ENCODE data around the gene FOXO3. TPM values are rescaled to one million over a fixed set of nuclear protein-coding genes. Genes with fewer than 3 reads are reported as not detected.
"Not testable (repeated sequence)": the region's sequence is repeated elsewhere in the genome, so short reads cannot be mapped to it uniquely, and the experiment has no call there.

FOXO3 gene
- total RNA-seq, 1 donor from 2014 or later, result 29.3 TPM

DNA sequence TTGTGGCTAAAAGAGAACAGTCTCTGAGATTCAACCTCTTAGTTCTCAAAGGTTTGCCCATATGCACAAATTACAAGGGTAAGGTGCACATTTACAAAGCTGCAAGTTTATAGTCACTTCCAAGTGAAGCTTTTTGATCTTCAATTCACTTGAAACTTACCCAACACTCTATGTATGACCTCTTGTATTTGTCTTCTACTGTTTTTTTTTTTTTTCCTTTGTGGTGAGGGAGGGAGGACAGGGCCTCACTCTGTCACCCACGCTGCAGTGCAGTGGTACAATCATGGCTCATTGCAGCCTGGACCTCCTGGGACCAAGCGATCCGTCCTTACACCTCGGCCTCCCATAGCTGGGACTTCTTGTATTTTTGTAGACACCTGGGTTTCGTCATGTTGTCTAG lies 4.5 kb upstream of the FOXO3 start:
- ATAC-seq, result no peak

DNA sequence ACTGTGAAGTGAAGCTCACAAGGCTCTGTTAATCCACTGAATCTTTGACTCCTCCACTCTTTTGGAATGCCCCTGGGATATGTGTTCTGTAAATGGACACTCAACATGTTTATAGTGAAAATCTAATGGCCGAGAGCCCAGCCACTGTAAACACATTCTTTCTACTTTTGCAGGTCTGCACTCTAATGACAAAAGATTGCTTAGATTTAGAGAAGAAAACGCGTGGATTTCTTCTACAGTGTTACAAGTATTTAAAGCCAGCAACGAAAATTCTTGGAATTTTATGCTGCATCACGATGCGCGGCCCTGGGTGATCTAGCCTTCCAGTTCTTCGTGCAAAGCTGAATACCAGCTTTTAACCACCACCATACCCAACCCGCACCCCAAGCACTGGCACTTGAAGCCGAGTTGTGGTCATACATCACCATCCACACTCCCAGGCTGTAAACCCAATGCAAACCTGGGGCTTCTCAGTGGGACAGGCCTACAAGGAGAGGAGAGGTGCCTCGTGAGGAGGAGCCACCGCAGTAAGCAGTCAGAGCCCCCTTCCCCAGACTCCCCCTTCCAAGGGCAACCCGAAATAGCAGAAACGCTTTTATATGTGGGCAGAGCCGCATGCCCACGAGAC lies 3.7 kb upstream of the FOXO3 start:
- no peak for ATAC-seq

DNA sequence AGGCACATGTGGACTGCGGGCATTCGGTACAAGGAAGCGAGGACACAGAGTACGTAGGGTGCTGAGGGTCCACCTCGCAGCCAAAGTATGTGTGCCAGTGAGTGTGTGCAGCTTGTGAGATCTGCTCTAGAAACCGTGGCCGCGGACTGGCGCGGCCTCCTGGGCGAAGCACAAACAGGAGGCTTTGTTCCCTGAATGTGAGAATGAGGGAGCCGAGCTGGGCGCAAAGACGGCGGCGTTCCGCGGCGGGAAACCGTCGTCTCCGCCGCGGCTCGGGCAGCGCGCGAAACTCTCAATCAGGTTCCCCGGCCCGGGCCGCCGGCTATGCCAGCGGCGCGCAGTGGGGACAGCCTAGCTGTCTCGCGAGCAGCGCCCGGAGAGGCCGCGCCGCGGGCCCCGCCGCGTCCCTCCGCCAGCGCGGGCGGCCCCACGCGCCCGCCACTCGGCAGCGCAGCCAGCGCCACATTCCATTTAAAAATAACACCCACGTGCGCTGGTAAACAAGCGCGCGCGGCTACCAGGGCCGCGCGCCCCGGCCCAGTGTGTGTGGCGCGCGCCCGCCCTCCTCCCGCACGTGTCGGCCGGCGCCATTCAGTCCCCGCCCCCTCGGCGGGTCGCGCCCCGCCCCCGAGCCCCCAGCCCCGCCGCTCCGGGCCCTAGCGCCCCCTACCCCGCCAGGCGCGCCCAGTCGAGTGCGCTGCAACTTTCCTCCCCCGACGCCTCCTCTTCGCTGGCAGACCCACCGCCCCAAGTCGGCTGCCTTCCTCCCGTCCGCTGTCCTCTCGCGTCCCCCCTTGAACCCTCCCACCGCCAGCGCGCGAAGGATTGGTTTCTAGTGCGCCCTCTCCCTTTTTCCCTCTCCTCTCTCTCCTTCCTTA lies 3.0 kb upstream of the FOXO3 start:
- peak; percentile 58 for ATAC-seq

DNA sequence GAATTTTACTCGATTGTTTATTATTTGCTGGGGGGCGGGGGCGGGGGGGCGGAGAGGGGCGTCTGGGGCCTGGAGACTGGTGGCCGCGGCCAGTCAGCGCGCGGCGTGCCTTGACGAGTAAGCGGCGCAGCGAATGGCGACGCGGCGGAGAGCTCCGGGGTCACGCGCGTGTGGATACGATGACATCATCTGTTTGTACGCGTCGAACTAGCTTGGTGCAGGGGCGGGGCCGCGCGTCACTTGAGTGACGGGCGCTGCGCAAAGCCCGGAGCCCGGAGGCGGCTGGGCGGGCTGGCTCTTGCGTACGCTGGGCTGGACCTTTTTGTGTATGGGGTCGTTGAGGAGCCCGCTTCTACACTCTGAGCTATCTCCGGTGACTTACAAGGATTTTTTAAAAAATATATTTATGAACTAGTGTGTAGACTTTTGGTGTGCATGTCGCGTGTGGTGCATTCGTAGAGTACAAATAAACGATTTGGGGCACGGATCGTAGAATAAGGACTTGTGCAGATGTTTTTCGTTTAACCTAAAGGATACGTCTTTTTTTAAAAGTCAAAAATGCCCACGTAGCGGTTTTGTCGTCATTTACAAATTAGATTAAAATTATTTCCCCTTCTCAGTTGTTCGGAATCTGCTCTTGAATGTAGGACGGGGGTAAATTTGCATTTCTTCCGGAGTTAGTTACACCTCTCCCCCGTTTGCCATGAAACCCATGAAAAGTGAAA lies 2.2 kb upstream of the FOXO3 start:
- peak; percentile 80 for ATAC-seq

DNA sequence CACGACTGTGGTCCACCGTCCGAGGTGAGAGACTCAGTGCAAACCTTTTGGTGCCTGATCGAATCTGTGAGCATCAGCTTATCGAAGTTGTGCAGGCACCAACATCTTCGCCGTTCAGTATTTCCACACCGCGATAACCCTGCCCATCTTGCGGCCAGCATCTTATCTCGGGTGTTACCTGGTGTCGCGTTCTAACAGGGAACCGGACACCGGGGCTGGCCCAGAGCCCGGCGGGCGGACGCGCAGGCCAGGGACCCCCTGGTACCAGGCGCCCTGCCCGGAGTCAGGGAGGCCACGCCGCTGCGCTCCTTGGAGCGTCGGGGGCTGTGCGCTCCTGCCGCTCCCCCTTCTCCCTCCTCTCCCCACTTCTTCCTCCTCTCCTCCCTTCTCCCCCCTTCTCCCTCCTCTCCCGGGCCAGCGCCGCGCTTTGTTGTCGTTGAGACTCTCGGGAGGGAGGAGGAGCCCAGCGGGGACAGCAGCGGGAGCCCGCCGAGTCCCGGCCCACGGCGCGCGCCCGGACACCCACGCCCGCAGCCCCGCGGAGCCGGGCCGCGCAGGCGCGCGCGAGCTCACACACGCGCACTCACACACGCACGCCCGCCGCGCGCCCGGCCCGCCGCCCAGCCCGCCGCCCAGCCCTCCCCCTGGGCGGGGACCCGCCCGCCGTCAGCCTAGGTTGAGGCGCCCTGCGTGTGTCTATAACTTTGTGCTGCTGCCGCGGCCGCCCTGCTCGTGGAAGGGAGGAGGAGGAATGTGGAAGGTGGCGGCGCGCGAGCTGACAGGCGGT lies 1.4 kb upstream of the FOXO3 start:
- peak; percentile 73 for ATAC-seq

DNA sequence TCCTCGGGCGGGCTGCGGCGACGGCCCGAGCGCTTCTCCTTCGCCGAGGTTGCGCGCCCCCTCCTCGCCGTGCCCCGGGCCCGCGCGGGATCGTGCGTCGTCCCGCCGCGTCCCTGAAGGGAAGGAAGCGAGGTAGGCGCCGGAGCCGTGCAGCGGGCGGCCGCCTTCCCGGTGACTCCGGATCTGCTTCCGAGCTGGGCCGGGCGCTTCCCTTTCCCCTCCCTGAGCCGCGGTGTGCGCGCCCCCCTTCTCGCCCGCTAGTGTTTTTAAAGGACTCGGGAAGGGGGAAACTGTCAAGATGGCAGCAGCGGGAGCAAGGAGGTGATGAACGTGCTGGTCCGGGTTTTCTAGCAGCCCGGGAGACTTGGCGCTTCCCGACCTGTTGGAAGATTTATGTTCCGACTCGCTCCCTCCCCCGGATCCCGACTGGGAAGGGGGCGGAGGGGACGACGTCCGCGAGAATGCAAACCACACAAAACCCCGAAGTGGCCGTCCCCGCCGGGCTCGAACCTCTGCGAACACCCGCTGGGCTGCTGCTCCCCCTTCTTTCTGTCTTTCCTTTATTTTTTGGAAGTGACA lies 744 bp upstream of the FOXO3 start:
- peak; percentile 1 for ATAC-seq

DNA sequence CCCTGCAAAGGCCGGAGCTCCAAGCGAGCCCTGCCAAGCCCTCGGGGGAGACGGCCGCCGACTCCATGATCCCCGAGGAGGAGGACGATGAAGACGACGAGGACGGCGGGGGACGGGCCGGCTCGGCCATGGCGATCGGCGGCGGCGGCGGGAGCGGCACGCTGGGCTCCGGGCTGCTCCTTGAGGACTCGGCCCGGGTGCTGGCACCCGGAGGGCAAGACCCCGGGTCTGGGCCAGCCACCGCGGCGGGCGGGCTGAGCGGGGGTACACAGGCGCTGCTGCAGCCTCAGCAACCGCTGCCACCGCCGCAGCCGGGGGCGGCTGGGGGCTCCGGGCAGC lies 561 bp downstream of the FOXO3 start:
- ATAC-seq, result not testable (repeated sequence)

DNA sequence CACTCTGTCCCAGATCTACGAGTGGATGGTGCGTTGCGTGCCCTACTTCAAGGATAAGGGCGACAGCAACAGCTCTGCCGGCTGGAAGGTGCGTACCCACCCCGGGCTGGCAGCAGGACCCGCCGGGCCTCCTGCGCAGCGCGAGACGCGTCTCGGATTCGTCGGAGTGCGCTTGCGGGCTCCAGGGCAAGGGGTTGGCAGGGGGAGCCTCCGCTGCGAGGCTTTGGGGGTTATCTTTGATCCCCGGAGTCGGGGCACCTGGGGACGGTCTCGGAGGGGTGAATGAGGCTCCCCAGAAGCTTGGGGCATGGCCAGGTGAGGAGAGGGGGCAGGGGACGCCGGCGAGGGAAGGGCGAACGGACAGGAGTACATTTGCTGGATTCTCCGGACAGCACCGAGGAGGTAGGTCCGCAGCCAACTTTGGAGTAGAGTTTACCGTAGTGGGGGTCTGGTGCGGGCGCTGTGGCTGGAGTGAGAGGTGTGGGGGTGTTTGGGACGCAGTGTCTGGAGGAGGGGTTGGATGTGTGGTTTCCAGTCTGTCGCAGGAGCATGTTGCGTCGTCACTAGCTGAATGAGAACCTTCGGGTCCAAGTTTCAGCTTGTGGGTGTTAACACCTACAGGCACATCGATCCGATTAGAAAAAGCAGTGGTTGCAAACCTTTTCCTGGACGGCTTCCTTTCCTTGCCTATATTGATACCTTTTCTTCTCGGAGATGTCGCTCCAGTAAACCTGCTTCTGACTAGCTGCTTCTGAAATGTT lies 1.2 kb downstream of the FOXO3 start:
- no peak for ATAC-seq

DNA sequence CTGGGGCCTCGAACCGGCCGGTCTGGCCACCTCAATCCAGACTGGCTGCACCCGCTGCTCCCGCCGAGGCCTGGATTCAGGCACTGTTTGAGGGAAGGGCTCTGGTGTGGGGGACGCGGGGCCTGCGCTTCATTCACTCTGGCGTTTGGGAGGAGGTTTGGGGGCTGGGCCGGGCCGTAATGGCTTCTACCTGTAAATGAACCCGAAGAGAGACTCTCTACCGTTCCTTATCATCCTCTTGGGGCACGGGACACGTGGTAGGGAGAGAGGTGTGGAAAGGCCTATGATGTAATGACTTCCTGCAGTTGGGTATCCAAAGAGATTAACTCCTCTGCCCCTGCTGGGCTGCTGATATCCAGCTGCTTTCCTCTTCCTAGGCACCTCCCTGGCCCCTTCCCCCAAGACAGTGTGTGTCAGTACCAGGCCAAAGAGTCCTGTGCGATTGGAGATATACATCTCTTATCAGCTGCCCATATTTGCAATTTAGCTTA lies 1.8 kb downstream of the FOXO3 start:
- ATAC-seq, result no peak

DNA sequence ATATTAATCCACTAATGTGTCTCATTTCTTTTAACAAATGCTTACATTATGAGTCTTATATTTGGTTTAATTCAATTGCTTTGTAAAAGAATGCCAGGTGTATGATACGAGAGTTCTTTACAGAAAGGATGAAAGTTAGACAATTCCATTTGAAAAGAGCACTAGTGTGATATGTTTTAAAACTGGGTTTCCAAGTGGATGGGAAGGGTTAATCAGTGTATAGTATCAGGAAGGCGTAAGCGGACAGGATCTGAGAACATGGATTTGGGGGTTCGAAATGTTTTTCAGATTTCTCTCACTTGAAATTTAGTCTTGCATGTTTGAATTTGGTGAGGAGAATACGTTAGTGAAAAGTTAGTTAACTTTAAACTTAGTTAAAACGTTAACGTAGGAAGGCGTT lies 2.6 kb downstream of the FOXO3 start:
- no peak for ATAC-seq

DNA sequence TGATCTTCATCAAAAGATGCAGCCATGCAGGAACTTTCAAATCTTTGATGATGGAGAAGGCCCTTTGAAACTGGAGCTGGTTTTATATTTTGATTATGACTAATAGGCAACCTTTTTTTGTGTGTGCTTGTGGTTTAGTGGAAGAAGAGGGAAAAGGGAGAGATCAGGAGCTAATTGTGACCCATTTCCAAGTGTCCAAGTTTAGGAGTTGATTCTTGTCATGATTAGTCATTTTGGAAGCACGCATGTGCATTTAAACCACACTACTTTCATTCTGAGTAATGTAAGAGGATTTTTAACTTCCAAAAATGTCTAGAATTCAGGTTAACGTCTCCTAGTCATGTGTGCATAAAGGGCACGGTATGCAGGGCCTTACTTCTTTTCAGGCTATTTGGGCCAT lies 3.5 kb downstream of the FOXO3 start:
- no peak for ATAC-seq

DNA sequence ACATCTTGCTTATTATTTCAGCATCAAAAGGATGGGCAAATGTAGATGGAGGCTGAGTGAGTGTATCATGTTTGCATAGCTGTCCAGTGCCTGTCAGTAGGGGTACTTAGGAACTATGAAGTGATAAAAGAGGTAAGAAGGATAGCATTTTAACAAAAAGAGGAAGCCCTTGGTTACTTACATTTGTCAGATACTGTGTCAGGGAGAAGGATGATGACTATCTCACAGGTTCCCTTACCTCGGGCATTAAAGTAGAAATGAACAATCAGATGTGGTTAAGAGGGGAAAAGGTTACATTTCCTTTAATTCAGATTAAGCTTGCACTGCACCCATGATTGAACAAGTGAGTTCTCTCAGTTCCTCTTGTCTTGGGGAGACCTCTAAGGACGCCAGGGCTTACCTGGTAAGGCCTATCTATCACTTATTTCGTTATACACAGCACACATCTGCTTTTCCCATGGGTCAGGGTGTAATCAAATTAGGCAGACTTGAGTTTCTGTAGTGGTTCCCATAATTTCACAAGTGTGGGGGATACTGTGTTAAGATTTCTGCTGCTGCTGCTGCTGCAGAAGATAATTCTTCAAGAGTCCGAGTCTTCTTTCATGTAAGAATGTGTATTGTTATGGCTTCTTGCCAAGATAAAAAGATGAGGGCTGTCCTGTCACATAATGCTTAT lies 4.5 kb downstream of the FOXO3 start:
- ATAC-seq, result no peak

DNA sequence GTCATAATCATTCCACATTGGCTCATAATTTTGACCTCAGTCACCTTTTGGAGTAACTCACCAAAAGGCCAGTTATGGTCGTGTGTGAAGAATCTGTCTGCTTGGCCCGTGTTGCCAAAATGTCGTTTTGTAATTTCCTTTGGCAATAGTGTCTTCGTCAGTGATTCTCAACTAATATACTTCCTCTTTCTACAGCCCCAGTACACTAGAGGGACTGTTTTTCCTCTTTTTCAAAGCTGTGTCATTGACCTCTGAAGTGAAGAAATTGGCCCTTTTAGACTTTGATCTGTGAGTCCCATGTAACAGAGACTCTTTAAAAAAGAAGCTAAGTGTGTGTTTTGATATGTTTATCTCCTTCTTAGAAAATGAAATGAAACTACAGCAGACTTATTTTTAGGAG lies 5.2 kb downstream of the FOXO3 start:
- peak; percentile 22 for ATAC-seq

DNA sequence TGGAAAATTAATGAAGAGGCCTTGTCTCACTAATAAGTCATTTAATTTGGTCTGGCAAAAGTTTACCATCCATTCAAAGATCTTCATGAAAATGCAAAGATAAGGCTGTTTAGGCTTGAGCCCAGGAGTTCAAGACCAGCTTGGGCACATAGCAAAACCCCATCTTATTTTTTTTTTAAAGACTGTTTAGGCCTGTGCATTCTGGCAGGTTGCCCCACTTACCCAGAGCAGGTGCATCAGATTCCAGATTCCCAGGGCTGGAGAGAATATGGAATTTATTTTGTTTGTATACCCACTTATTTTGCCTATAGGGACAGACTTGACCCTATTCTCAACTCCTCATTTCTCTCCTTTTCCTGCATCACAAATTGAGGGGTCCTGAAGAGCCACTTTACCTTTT lies 5.7 kb downstream of the FOXO3 start:
- ATAC-seq, result no peak

DNA sequence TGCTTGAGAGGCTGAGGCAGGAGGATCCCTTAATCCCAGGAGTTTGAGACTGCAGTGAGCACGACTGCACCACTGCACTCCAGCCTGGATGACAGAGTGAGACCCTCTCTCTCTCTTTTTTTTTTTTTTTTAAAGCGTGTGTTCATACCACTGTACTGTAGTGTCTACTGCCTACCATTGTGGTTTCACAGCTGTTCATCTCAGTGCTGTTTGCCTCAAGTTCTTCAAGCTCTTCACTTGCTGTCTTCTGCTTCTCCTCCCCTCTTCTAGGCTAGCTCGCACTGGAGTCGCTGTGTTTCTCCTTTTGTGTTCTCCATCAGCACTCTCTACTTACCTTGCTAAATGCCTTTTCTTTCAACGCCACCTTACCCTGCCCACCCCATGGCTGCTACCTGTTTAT lies 7.4 kb downstream of the FOXO3 start:
- no peak for ATAC-seq

DNA sequence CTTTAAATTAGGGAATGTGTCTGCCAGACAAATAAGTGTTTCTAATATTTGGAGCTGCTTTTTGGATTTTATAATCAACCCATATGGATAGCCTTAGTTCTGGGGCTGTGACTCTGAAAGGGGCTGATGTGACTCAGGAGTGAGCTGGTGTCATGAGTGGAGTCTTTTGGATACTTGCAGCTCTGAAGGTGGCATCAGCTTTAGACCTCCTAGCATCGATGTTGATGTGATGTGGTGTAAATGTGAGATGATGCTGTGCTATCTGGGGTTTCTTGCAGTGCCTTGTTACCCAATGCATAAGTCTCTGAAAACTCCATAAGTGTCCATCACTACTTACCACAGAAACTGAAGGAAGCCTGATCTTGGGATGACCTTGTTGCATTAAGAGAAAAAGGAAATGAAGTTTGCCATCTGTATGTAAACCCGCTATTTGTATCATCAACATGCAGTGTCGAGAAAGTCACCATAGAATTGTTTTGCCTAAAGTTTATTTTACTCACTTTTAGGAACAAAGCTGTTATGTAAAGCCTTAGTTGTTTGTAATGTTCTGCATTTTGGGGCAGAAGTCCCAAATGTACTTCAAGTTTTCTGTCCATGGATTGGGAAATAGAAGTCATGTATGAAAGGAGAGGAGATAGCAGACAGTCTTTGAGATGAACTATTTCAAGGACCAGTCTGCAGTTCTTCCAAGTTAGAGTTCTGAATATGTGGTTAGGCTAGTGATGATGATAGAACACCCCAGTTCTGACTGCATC lies 8.0 kb downstream of the FOXO3 start:
- no peak for ATAC-seq

DNA sequence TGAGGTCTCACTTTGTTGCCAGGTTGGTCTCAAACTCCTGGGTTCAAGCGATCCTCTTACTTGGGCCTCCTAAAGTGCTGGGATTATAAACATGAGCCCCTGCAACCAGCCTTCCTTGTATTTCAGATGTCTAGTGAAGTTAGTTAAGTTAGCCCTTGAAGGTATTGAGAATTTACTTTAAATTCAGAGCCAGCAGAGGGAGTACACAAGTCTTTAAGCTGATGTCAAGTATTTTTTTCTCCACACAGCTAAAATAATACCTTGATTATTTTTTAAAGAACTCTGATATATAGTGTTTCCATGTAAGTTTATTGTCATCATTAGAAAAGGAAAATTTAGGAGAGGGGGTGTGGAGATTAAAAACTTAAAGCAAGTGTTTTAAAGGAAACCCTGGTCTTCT lies 9.8 kb downstream of the FOXO3 start:
- no peak for ATAC-seq

DNA sequence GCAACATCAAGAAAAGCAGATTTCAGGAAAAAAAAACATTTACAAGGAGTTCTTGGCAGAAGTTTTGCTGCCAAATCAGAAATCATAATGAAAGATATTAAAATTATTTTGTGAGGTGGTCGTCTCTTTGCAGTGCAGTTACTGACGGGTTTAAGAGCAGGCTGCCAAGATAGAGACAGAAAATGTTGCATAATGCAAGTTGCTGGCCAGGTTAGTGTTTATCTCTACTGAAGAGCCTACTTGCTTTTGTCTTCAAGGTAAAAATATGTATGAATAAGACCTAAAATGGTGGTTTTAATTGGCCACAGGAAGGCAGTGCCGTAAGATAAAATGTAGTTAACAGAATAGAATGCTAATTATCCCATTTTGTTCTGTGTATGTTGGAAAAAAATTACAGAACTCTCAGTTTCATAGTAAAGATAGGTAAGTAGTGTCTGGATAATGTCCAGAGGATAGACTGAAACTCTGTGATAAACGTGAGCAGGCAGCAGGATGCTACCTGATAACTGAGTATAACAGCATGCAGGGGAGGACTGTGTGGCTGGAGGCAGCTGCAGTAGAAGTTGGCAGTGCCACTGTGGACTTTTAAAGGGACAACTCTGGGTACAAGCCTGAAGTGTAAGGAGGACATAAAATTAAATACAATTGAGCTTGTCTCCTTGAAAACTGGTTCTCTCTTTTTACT lies 13.9 kb downstream of the FOXO3 start:
- no peak for ATAC-seq

DNA sequence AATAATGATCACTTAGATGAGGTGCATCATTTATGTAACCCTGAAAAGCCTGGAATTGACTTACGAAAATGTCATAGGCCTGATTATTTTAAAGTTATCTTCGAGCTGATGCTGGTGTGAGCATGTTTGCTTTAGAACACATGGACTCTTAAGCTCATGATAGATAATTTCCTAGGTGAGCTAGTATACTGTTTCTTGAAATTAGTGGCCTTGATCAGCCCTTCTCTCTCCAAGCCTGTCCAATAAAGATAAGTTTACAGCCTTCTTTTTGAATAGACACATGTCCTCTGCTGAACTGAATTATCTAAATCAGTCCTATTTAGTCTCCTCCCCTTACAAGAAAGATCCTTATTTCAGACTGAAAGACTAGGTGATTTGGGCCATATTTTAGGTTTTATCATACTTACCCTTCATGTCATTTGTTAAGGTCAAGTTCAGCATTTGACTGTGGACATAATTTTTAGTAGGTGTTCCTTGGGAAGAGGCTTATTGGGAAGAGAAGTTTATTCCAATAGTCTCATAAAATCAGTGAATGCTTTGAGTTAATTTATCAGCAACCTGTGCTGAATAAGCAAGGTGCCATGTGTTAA lies 15.3 kb downstream of the FOXO3 start:
- no peak for ATAC-seq
